Measurements from ENCODE around the gene USP40. TPM values are rescaled to one million over a fixed set of nuclear protein-coding genes. Genes with fewer than 3 reads are reported as not detected.

The USP40 gene
- total RNA-seq, 1 experiment from 2014 or later, result 34.9 TPM

DNA sequence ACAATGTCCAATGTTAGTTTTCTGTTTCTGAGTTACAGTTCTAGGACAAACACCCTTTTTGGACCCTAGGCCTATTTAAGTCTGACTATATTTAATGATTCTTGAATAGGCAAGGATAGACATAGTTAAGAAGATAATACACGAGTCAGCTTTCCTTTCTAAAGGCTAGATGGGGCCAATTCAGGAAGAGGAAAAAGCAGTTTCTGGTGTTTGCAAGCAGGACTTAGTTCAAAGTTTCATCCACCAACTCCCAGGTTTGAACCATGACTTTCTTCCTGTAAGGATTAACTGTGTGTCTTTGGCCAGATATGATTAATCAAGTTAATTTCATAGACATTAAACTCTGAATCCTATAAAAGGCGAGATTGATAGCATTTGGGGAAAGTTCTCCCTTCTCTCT, 66.7 kb downstream of the USP40 start:
- Histone ChIP-seq H3K79me2 (ENCODE audit: insufficient read depth, low read length) (no peaks in the 10 kb centered on the region), H3K9ac (ENCODE audit: low read length) (no peak overlapping the region), H3K27me3 (ENCODE audit: insufficient read depth, low read length) (no peaks in the 10 kb centered on the region), H3K4me3 (replicated peaks in 1 of 2; ENCODE audit: low read depth in 1 of 2, low read length in 2 of 2) (no peak overlapping the region), H3K9me2 (ENCODE audit: insufficient read depth) (no peaks in the 10 kb centered on the region), H3K9me3 (ENCODE audit: control insufficient read depth in 1 of 2, insufficient read depth in 1 of 2, low read depth in 1 of 2, low read length in 2 of 2) (0 out of 4 replicates have a peak, but pooled peaks cover 0 to 5% of the 10 kb centered on the region in 2 experiments), H4K20me1 (ENCODE audit: insufficient read depth) (no peaks in the 10 kb centered on the region), H2AFZ (ENCODE audit: low read depth, low read length, poor library complexity, severe bottlenecking) (no peak overlapping the region), H3K36me3 (ENCODE audit: control insufficient read depth in 1 of 2, insufficient read depth in 2 of 2, low read length in 2 of 2) (peaks cover 2 to 6% of the 10 kb centered on the region in 2 experiments; a peak in 2 of 4 replicates), H3K4me1 (ENCODE audit: control insufficient read depth in 1 of 2, insufficient read depth in 2 of 2, low read length in 2 of 2) (no peaks in the 10 kb centered on the region), H3K27ac (ENCODE audit: low read depth, low read length) (no peak overlapping the region), H3K4me2 (ENCODE audit: low read length) (no peak overlapping the region)
- ChIA-PET CTCF (no interaction called here), POLR2A (no interaction called here), RAD21 (ENCODE audit: low non-redundant PET in 1 of 2, low total read pairs in 2 of 2, uncharacterized antibody in 2 of 2, unreplicated experiment in 2 of 2) (no interaction called here)
- no TSS peak for BruUV-seq (replicated peaks)
- intact Hi-C loops (cut with micrococcal nuclease), result no loop called here
- DNase-seq (ENCODE audit: low read depth, low spot score) (no peak), ATAC-seq (no peak)
- no peak for TF ChIP-seq SIN3A (IDR thresholded peaks at IDR 0.05; ENCODE audit: low read depth)
- TF ChIP-seq SP1 (IDR thresholded peaks at IDR 0.05; ENCODE audit: low read depth), result no peak
- TF ChIP-seq TCF7L2 (IDR thresholded peaks at IDR 0.05; ENCODE audit: borderline replicate concordance, extremely low read depth, insufficient read depth, insufficient read length), result no peak
- no peak for TF ChIP-seq ZFX (IDR thresholded peaks at IDR 0.05)
- TF ChIP-seq, protein P1, sequence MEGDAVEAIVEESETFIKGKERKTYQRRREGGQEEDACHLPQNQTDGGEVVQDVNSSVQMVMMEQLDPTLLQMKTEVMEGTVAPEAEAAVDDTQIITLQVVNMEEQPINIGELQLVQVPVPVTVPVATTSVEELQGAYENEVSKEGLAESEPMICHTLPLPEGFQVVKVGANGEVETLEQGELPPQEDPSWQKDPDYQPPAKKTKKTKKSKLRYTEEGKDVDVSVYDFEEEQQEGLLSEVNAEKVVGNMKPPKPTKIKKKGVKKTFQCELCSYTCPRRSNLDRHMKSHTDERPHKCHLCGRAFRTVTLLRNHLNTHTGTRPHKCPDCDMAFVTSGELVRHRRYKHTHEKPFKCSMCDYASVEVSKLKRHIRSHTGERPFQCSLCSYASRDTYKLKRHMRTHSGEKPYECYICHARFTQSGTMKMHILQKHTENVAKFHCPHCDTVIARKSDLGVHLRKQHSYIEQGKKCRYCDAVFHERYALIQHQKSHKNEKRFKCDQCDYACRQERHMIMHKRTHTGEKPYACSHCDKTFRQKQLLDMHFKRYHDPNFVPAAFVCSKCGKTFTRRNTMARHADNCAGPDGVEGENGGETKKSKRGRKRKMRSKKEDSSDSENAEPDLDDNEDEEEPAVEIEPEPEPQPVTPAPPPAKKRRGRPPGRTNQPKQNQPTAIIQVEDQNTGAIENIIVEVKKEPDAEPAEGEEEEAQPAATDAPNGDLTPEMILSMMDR (IDR thresholded peaks at IDR 0.05 in 2 of 3, conservative IDR thresholded peaks at IDR 0.05 in 1 of 3; ENCODE audit: borderline replicate concordance in 1 of 3, insufficient read depth in 1 of 3, low read depth in 2 of 3, low read length in 2 of 3), result no peak
- TF ChIP-seq EZH2 (IDR thresholded peaks at IDR 0.05), result no peak
- no peak for TF ChIP-seq POLR2AphosphoS5 (IDR thresholded peaks at IDR 0.05; ENCODE audit: low read depth, low read length)
- TF ChIP-seq SRF (IDR thresholded peaks at IDR 0.05; ENCODE audit: low read depth), result no peak
- no peak for TF ChIP-seq ZNF274 (IDR thresholded peaks at IDR 0.05; ENCODE audit: low read depth, low read length)
- TF ChIP-seq, protein P2, sequence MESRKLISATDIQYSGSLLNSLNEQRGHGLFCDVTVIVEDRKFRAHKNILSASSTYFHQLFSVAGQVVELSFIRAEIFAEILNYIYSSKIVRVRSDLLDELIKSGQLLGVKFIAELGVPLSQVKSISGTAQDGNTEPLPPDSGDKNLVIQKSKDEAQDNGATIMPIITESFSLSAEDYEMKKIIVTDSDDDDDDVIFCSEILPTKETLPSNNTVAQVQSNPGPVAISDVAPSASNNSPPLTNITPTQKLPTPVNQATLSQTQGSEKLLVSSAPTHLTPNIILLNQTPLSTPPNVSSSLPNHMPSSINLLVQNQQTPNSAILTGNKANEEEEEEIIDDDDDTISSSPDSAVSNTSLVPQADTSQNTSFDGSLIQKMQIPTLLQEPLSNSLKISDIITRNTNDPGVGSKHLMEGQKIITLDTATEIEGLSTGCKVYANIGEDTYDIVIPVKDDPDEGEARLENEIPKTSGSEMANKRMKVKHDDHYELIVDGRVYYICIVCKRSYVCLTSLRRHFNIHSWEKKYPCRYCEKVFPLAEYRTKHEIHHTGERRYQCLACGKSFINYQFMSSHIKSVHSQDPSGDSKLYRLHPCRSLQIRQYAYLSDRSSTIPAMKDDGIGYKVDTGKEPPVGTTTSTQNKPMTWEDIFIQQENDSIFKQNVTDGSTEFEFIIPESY (IDR thresholded peaks at IDR 0.05; ENCODE audit: extremely low read depth, insufficient replicate concordance, low read length), result no peak
- no peak for TF ChIP-seq JUND (IDR thresholded peaks at IDR 0.05)
- TF ChIP-seq EZH2phosphoT487 (IDR thresholded peaks at IDR 0.05; ENCODE audit: borderline replicate concordance), result no peak
- TF ChIP-seq FOSL1 (IDR thresholded peaks at IDR 0.05; ENCODE audit: low read depth), result no peak
- TF ChIP-seq CBX3 (IDR thresholded peaks at IDR 0.05; ENCODE audit: low read depth), result no peak
- no peak for TF ChIP-seq REST (IDR thresholded peaks at IDR 0.05; ENCODE audit: low read depth)
- no peak for TF ChIP-seq EGR1 (IDR thresholded peaks at IDR 0.05; ENCODE audit: low read depth)

Measured in HCT116 (cell line).